IgD-negative memory B cell (primary cell): ENCODE data around the gene PLEKHB2. TPM values are rescaled to one million over a fixed set of nuclear protein-coding genes. Genes with fewer than 3 reads are reported as not detected.
"Not testable (repeated sequence)": the region's sequence is repeated elsewhere in the genome, so short reads cannot be mapped to it uniquely, and the experiment has no call there.

ENCODE experiments used
- H3K27ac Mint-ChIP-seq, 3 donors: one replicate each; pipeline ENCODE4 v1.8.0; 2020 to 2022; ENCODE audit warnings: mild to moderate bottlenecking in 3 of 3, mixed read lengths in 3 of 3, moderate library complexity in 1 of 3
- H3K27me3 Mint-ChIP-seq: one replicate; pipeline ENCODE4 v1.8.0; 2021; ENCODE audit warnings: mixed read lengths
- H3K36me3 Mint-ChIP-seq: one replicate; pipeline ENCODE4 v1.8.0; 2020; ENCODE audit warnings: mild to moderate bottlenecking, mixed read lengths
- H3K4me1 Mint-ChIP-seq, 3 donors: one replicate each; pipeline ENCODE4 v1.8.0; 2020 to 2022; ENCODE audit warnings: mixed read lengths in 3 of 3, mild to moderate bottlenecking in 1 of 3
- H3K4me3 Mint-ChIP-seq, 4 donors: one replicate each; pipeline ENCODE4 v1.8.0; 2020 to 2022; ENCODE audit warnings: mild to moderate bottlenecking in 4 of 4, mixed read lengths in 4 of 4, moderate library complexity in 3 of 4
- H3K9me3 Mint-ChIP-seq, 3 donors: one replicate each; pipeline ENCODE4 v1.8.0; 2020 to 2021; ENCODE audit warnings: mixed read lengths in 3 of 3, mild to moderate bottlenecking in 1 of 3
- polyA plus RNA-seq: library from polyadenylated mRNA; unstranded; fragments of 300-500 nt; fragmentation: Illumina TruSeq; gene quantifications from one replicate; pipeline ENCODE4 v1.2.3, GENCODE V29; 2021

Gene PLEKHB2
- polyA plus RNA-seq, 1 donor from 2014 or later: 46.3 TPM

DNA sequence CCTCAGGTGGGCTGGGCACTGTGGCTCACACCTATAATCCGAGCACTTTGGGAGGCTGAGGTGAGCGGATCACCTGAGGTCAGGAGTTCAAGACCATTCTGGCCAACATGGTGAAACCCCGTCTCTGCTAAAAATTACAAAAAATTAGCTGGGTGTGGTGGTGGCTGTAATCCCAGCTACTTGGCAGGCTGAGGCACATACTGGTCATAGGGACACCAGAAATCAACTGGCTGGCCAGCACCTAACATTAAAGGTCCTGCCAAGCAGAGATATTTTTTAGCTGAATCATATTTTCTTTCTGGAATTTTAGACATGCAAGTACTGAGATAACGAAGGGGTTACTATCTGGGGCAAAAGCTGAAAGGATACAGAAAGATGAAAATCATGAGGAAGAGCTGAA, 76.3 kb downstream of the PLEKHB2 start:
- not testable (repeated sequence) for H3K9me3 Mint-ChIP-seq, H3K36me3 Mint-ChIP-seq, H3K4me1 Mint-ChIP-seq, H3K4me3 Mint-ChIP-seq, H3K27ac Mint-ChIP-seq
- H3K27me3 Mint-ChIP-seq: peaks cover 14% of the 10 kb centered on the region

DNA sequence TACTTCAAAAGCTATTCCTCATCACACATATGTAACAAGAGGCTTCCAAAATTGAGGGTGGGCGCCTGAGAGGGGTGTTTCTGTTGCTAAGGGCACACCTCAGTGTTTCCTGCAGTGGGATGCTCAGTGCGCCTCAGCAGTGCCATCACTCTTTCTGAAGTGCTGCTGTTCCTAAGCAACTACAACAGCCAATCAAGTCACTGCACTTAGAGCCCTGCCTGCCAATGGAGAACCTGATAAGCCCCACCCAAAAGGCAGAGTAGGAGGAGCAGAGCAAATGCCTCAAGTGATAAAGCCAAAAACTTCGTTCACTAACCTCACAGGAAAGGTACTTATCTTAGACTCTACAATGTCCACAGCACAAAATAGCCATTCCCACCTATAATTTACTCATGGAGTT, 88.3 kb downstream of the PLEKHB2 start:
- H3K4me3 Mint-ChIP-seq, H3K36me3 Mint-ChIP-seq, H3K9me3 Mint-ChIP-seq, H3K27ac Mint-ChIP-seq, H3K27me3 Mint-ChIP-seq, H3K4me1 Mint-ChIP-seq: not testable (repeated sequence)

DNA sequence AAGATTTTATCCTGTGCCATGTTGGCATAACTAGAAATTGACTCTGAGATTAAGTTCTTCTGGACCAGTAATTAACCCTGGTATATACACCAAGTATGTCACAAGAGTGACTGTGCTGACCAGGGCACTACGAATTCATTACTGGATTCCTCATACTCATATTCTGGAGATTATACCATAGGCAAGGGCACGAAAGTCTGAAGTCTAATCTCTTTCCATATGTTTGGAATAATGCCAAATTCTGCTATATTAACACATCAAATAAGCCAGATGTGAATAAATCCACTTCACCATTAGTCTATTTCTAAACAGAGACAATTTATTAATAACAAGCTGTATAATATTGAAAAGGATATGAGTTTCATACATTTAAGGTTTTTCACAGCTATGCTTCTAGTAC, 91.0 kb downstream of the PLEKHB2 start:
- H3K4me1 Mint-ChIP-seq: not testable (repeated sequence)

More for the DNA sequence above, 91.0 kb downstream of the PLEKHB2 start:
- not testable (repeated sequence) for H3K27me3 Mint-ChIP-seq, H3K4me3 Mint-ChIP-seq, H3K9me3 Mint-ChIP-seq, H3K36me3 Mint-ChIP-seq, H3K27ac Mint-ChIP-seq

Other genes starting within 250 kb of the PLEKHB2 start
- gene FAM168B, start 11.9 kb upstream of the PLEKHB2 start, polyA plus RNA-seq: 32.0 TPM
- gene POTEE, start 104.2 kb downstream of the PLEKHB2 start, polyA plus RNA-seq: 0.09 TPM